ENCODE measurements around the gene USP17L28.
"Not testable (repeated sequence)": the region's sequence is repeated elsewhere in the genome, so short reads cannot be mapped to it uniquely, and the experiment has no call there.

USP17L28 gene

GRCh38 chr4:9348593-9348992, at the start of gene USP17L28:
USP17L28 (plus strand) TSS chr4:9348893; CDS start chr4:9348893, 0 bp downstream.
- not testable (repeated sequence) for DNase-seq

GRCh38 chr4:9324191-9324590, 24.5 kb upstream of the USP17L28 start:
- not testable (repeated sequence) for DNase-seq

GRCh38 chr4:9324865-9325264, 23.8 kb upstream of the USP17L28 start, which contains the start of gene USP17L24:
USP17L24 (plus strand) TSS chr4:9325165; CDS start chr4:9325165, 0 bp downstream.
- not testable (repeated sequence) for DNase-seq

- not testable (repeated sequence) for DNase-seq
These were observed 19.1 kb upstream of the USP17L28 start, which contains the start of gene USP17L25 for GRCh38 chr4:9329611-9330010. USP17L25 (plus strand) TSS chr4:9329911; CDS start chr4:9329911, 0 bp downstream.

- DNase-seq = not testable (repeated sequence)
These were observed 14.3 kb upstream of the USP17L28 start, which contains the start of gene USP17L26 for GRCh38 chr4:9334358-9334757. USP17L26 (plus strand) TSS chr4:9334658; CDS start chr4:9334658, 0 bp downstream.

- not testable (repeated sequence) for DNase-seq
These were observed 9.6 kb upstream of the USP17L28 start, which contains the start of gene USP17L5 for GRCh38 chr4:9339103-9339502. USP17L5 (plus strand) TSS chr4:9339403; CDS start chr4:9339403, 0 bp downstream.

- not testable (repeated sequence) for DNase-seq
These were observed 4.8 kb upstream of the USP17L28 start, which contains the start of gene USP17L27 for GRCh38 chr4:9343848-9344247. USP17L27 (plus strand) TSS chr4:9344148; CDS start chr4:9344148, 0 bp downstream.

GRCh38 chr4:9350866-9351265, 2.2 kb downstream of the USP17L28 start:
- not testable (repeated sequence) for DNase-seq

GRCh38 chr4:9353338-9353737, 4.6 kb downstream of the USP17L28 start, which contains the start of gene USP17L29:
USP17L29 (plus strand) TSS chr4:9353638; CDS start chr4:9353638, 0 bp downstream.
- not testable (repeated sequence) for DNase-seq

- DNase-seq = not testable (repeated sequence)
These were observed 14.1 kb downstream of the USP17L28 start, which contains the start of gene USP17L30 for GRCh38 chr4:9362829-9363228. USP17L30 (plus strand) TSS chr4:9363129; CDS start chr4:9363129, 0 bp downstream.

GRCh38 chr4:9379881-9380280, 31.2 kb downstream of the USP17L28 start:
- DNase-seq = not testable (repeated sequence)

GRCh38 chr4:9381012-9381534, 32.4 kb downstream of the USP17L28 start:
- not testable (repeated sequence) for DNase-seq

GRCh38 chr4:9384126-9384525, 35.4 kb downstream of the USP17L28 start:
- DNase-seq = no peak

GRCh38 chr4:9389001-9389400, 40.3 kb downstream of the USP17L28 start:
- DNase-seq = not testable (repeated sequence)

Data from NCI-H2029 treated with DMSO at 0.1 percent for 48 hours (cell line).